Muscle layer of colon (tissue), 2 donors: ENCODE data around the gene POFUT2.

Source experiments
- H3K27ac ChIP-seq: one replicate; pipeline ENCODE4 v1.7.0; 2013; ENCODE audit warnings: low read depth, mild to moderate bottlenecking, low read length, moderate library complexity
- H3K27me3 ChIP-seq, 2 donors: one replicate each; pipeline ENCODE4 v1.7.0; 2013; ENCODE audit warnings: low read length in 2 of 2, mild to moderate bottlenecking in 2 of 2; ENCODE audit not compliant: insufficient read depth in 2 of 2, control insufficient read depth in 1 of 2
- H3K36me3 ChIP-seq: one replicate; pipeline ENCODE4 v1.7.0; 2013; ENCODE audit warnings: mild to moderate bottlenecking, low read length; ENCODE audit not compliant: insufficient read depth
- H3K4me1 ChIP-seq: one replicate; pipeline ENCODE4 v1.7.0; 2013; ENCODE audit warnings: mild to moderate bottlenecking, low read length; ENCODE audit not compliant: insufficient read depth
- H3K4me3 ChIP-seq, 2 donors: one replicate each; pipeline ENCODE4 v1.7.0; 2013; ENCODE audit warnings: low read length in 2 of 2, low read depth in 1 of 2, mild to moderate bottlenecking in 1 of 2, moderate library complexity in 1 of 2
- H3K9ac ChIP-seq: one replicate; pipeline ENCODE4 v1.7.0; 2013; ENCODE audit warnings: low read length
- H3K9me3 ChIP-seq: one replicate; pipeline ENCODE4 v1.7.0; 2013; ENCODE audit warnings: mild to moderate bottlenecking, low read length
- donor health status: abdominal sarcoma.
- donor health status: Adenocarcinoma of cecum.

POFUT2 gene

DNA sequence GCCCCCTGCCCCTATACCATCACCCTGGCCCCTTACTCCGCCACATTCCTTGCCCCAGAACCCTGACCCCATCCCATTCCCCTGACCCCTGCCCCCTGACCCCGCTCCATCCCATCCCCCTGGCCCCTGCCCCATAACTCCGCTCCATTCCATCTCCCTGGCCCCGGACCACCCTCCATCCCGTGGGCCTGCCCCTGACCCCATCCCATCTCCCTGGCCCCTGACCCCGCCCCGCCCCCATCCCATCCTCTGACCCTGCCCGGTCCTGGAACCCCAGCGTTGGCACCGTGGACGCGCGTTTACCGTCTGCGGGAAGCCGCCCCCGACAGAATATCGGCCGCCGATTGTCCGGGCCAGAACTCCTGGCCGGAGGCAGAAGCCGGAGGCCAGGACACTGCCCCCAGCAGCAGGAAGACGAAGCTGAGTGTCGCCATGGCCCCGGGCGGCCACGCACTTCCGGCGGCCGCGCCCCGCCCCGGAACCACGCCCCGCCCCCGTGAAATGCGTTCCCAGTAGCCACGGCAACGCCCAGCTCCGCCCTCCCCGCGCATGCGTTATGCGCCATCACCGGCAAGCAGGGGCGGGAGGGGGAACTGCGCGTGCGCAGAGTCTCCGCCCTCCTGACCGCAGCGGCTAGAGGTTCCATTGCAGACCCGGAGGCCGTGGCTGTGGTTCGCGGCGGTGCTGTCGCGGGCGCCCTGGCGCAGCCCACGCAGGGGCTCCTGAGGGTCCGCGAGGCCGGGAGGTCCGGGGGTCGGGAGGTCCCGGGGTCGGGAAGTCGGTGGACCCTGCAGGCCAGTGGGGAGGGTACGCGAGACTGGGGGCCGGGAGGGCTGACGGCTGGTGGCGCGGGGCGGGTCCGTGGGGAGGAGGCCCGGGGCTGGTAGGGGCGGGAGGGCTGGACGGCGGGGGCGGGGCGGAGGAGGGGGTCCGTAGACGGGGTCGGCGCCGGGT, at the start of gene POFUT2:
TSS of gene POFUT2 (minus strand) at position 458 of the 954 bp plus-strand sequence. CDS start at position 434, 24 bp downstream.
- Histone ChIP-seq H3K4me3 (peak within 1 kb of the TSS; percentile 54 to 79), H3K36me3 (peaks cover 27% of the 10 kb centered on the region), H3K9me3 (no peaks in the 10 kb centered on the region), H3K27ac (peak within 1 kb of the TSS; percentile 86), H3K9ac (peak within 1 kb of the TSS; percentile 46), H3K4me1 (peaks cover 20% of the 10 kb centered on the region), H3K27me3 (no peaks in the 10 kb centered on the region)

- H3K27ac ChIP-seq = no peak overlapping the region
- H3K27me3 ChIP-seq = no peaks in the 10 kb centered on the region
- no peak overlapping the region for H3K9ac ChIP-seq
- H3K4me1 ChIP-seq = no peaks in the 10 kb centered on the region
- H3K9me3 ChIP-seq = no peaks in the 10 kb centered on the region
- no peaks in the 10 kb centered on the region for H3K36me3 ChIP-seq
- H3K4me3 ChIP-seq = no peak overlapping the region
These were observed 49.2 kb upstream of the POFUT2 start for GRCh38 chr21:45336870-45337269.

DNA sequence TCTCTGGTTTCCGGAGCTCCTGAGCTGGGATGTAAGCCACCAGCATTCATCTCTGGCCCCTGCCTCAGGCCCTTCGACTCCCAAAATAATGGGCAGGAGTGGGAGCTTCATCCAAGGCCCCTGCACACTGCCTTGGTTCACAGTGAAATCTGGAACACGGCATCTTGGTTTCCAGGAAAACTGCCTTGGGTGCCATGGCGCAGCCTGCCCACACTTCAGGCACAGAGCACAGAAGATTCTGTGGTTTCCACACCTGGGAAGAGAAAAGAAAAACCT, 48.8 kb upstream of the POFUT2 start:
- Histone ChIP-seq H3K27ac (no peak overlapping the region), H3K27me3 (no peaks in the 10 kb centered on the region), H3K4me1 (no peaks in the 10 kb centered on the region), H3K9ac (no peak overlapping the region), H3K4me3 (no peak overlapping the region), H3K9me3 (no peaks in the 10 kb centered on the region), H3K36me3 (no peaks in the 10 kb centered on the region)

GRCh38 chr21:45335761-45336534, 48.3 kb upstream of the POFUT2 start:
- Histone ChIP-seq H3K27ac (no peak overlapping the region), H3K27me3 (no peaks in the 10 kb centered on the region), H3K9ac (no peak overlapping the region), H3K36me3 (no peaks in the 10 kb centered on the region), H3K4me3 (no peak overlapping the region), H3K9me3 (no peaks in the 10 kb centered on the region), H3K4me1 (no peaks in the 10 kb centered on the region)

- no peak overlapping the region for H3K27ac ChIP-seq
- H3K9me3 ChIP-seq = no peaks in the 10 kb centered on the region
- no peaks in the 10 kb centered on the region for H3K36me3 ChIP-seq
These were observed 47.6 kb upstream of the POFUT2 start for GRCh38 chr21:45335151-45335760.

DNA sequence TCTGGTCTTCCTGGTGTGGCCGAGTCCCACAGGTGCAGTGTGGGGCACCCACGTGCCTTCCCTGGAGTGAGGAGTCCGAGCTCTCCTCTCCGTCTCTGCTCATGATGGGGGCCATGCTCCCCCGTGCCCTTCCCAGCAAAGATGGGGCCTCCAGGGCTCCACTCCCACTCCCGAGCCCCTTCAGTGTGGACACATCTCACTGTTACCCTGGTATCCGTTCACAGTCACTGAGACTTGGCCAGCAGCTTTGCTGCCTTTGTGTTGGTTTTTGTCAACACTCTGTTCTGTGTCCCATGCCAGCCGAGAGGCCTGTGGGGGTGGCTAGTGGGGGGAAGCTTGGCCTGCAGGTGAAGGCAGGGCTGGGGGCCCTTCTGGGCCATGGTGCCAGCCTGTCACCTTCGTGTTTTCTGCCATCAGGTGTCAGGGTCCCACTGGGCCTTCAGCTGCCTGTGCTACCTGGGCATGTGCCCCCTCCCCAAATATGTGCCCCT, 46.9 kb upstream of the POFUT2 start:
- H3K27ac ChIP-seq = no peak overlapping the region
- H3K27me3 ChIP-seq = no peaks in the 10 kb centered on the region
- no peaks in the 10 kb centered on the region for H3K36me3 ChIP-seq
- H3K9ac ChIP-seq = no peak overlapping the region
- H3K4me1 ChIP-seq = peaks cover 12% of the 10 kb centered on the region
- no peaks in the 10 kb centered on the region for H3K9me3 ChIP-seq
- H3K4me3 ChIP-seq = no peak overlapping the region

More at GRCh38 chr21:45335151-45335760, 47.6 kb upstream of the POFUT2 start:
- H3K27me3 ChIP-seq = no peaks in the 10 kb centered on the region
- no peak overlapping the region for H3K9ac ChIP-seq
- no peak overlapping the region for H3K4me3 ChIP-seq
- peaks cover 6% of the 10 kb centered on the region for H3K4me1 ChIP-seq

GRCh38 chr21:45334134-45334533, 46.4 kb upstream of the POFUT2 start:
- no peak overlapping the region for H3K27ac ChIP-seq
- H3K4me3 ChIP-seq = no peak overlapping the region
- H3K36me3 ChIP-seq = no peaks in the 10 kb centered on the region

GRCh38 chr21:45333583-45334121, 46.0 kb upstream of the POFUT2 start:
- Histone ChIP-seq H3K9ac (no peak overlapping the region), H3K4me1 (peaks cover 16% of the 10 kb centered on the region), H3K36me3 (no peaks in the 10 kb centered on the region), H3K4me3 (no peak overlapping the region), H3K27ac (no peak overlapping the region), H3K9me3 (no peaks in the 10 kb centered on the region), H3K27me3 (no peaks in the 10 kb centered on the region)

More at GRCh38 chr21:45334134-45334533, 46.4 kb upstream of the POFUT2 start:
- H3K9me3 ChIP-seq = no peaks in the 10 kb centered on the region
- H3K4me1 ChIP-seq = peaks cover 16% of the 10 kb centered on the region
- no peaks in the 10 kb centered on the region for H3K27me3 ChIP-seq
- H3K9ac ChIP-seq = no peak overlapping the region

DNA sequence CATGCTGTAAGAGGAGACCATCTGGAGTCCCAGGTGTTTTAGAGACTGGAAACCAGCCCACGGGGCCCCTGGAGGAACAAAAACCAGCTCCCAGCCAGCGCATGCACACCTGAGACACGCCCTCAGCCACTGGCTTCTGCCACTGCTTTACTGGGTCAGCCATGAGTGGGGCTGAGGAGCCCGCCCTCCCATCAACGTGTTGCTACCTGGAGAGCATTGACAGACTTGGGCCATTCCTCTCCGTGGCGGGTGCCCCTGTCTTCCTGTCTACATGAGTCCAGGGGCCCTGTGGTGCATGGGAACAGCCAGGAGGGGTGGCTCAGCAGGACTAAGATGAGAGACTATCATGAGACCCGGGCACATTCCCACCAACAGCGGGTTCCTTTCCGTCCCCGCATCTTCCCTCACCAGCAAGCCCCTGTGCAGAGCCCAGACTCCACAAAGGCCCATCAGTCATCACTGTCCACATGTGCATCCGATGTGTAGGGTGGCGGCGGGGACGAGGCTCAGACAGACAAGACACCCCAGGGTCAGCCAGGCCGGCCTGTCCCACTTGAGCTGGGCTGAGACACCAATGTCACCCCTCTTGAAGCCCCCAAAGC, 45.4 kb upstream of the POFUT2 start:
- no peaks in the 10 kb centered on the region for H3K36me3 ChIP-seq
- H3K27me3 ChIP-seq = no peaks in the 10 kb centered on the region
- H3K9me3 ChIP-seq = no peaks in the 10 kb centered on the region
- no peak overlapping the region for H3K4me3 ChIP-seq
- peaks cover 16% of the 10 kb centered on the region for H3K4me1 ChIP-seq
- H3K27ac ChIP-seq = no peak overlapping the region
- H3K9ac ChIP-seq = no peak overlapping the region

- no peak overlapping the region for H3K9ac ChIP-seq
These were observed 44.7 kb upstream of the POFUT2 start for GRCh38 chr21:45332415-45332814.

More at GRCh38 chr21:45332415-45332814, 44.7 kb upstream of the POFUT2 start:
- Histone ChIP-seq H3K27me3 (no peaks in the 10 kb centered on the region), H3K36me3 (no peaks in the 10 kb centered on the region), H3K4me1 (peaks cover 16% of the 10 kb centered on the region), H3K9me3 (no peaks in the 10 kb centered on the region), H3K27ac (no peak overlapping the region), H3K4me3 (no peak overlapping the region)
